ELR (cell line): ENCODE measurements around the gene TAF6.

Experiments
- DNase-seq: peaks from one replicate; pipeline ENCODE4 v3.0.0-alpha.2; 2015; ENCODE audit warnings: low read depth

Gene TAF6

GRCh38 chr7:100122067-100122466, 2.9 kb upstream of the TAF6 start:
- no peak for DNase-seq

GRCh38 chr7:100120733-100121036, 1.5 kb upstream of the TAF6 start:
- no peak for DNase-seq

GRCh38 chr7:100119970-100120732, 993 bp upstream of the TAF6 start:
- peak; percentile 73 for DNase-seq

- DNase-seq = no peak
Measured at GRCh38 chr7:100118388-100119071, 628 bp downstream of the TAF6 start.

- no peak for DNase-seq
Measured at GRCh38 chr7:100115026-100115425, 4.1 kb downstream of the TAF6 start.

GRCh38 chr7:100111914-100112313, 7.2 kb downstream of the TAF6 start:
- no peak for DNase-seq

GRCh38 chr7:100111156-100111555, 8.0 kb downstream of the TAF6 start:
- no peak for DNase-seq

- no peak for DNase-seq
Measured at GRCh38 chr7:100109521-100110163, 9.5 kb downstream of the TAF6 start.

GRCh38 chr7:100107890-100108289, 11.3 kb downstream of the TAF6 start:
- DNase-seq = no peak

GRCh38 chr7:100107125-100107737, 11.9 kb downstream of the TAF6 start:
- no peak for DNase-seq

- DNase-seq = no peak
Measured at GRCh38 chr7:100106633-100107032, 12.5 kb downstream of the TAF6 start.

GRCh38 chr7:100105534-100105933, 13.6 kb downstream of the TAF6 start:
- no peak for DNase-seq

- peak; percentile 99 for DNase-seq
Measured at GRCh38 chr7:100102950-100103840, 16.0 kb downstream of the TAF6 start.

GRCh38 chr7:100101016-100101862, 17.9 kb downstream of the TAF6 start, which contains the start of the genes AP4M1 and MCM7:
TSS of gene AP4M1 (plus strand) at chr7:100101643. CDS start at chr7:100101715, 72 bp downstream.
TSS of gene MCM7 (minus strand) at chr7:100101397. CDS start at chr7:100101294, 103 bp downstream.
- peak; percentile 99 for DNase-seq

- DNase-seq = peak; percentile 95
Measured at GRCh38 chr7:100100420-100101015, 18.6 kb downstream of the TAF6 start.

- DNase-seq = no peak
Measured at GRCh38 chr7:100099452-100099851, 19.7 kb downstream of the TAF6 start.

- no peak for DNase-seq
Measured at GRCh38 chr7:100098913-100099312, 20.2 kb downstream of the TAF6 start.

GRCh38 chr7:100095704-100096103, 23.5 kb downstream of the TAF6 start:
- no peak for DNase-seq

- DNase-seq = no peak
Measured at GRCh38 chr7:100095289-100095688, 23.9 kb downstream of the TAF6 start.

- DNase-seq = no peak
Measured at GRCh38 chr7:100093925-100094486, 25.2 kb downstream of the TAF6 start.
